HG02571 (cell line): ENCODE results near the gene XAGE5.
"Not testable (repeated sequence)": the region's sequence is repeated elsewhere in the genome, so short reads cannot be mapped to it uniquely, and the experiment has no call there.

Experiments
- ATAC-seq: cut with Tn5 transposase; IDR thresholded peaks from one replicate; pipeline ENCODE4 v1.9.1; 2021; ENCODE audit warnings: mild to moderate bottlenecking, moderate library complexity; ENCODE audit not compliant: unreplicated experiment

Gene XAGE5

DNA sequence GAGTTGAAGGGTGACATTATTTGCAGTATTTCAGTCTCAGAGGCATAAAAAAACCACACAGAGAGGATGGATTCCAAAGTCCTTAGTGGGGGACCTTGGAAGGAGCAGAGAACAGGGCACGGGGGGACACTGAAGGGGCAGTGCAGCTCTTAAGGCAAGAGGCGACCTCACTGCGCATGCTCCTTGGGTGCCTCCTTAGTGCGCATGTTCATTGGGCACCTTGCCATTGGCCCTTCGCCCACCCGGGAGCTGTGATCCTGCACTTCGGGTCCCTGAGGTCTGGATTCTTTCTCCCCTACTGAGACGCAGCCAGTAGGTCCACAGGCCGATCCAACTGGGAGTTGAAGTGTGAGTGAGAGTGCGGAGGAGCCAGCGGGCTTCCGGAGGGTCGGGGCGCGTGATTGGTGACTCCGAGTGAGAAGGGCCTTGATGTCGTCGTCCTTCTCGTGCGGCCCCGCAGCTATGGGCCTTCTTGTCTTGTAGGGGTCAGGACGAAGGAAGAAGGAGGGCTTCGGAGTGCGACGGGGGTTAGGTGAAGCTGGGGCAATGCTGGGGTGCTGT, at the start of gene XAGE5:
Gene XAGE5 (plus strand): TSS at position 223 of the 561 bp plus-strand sequence. CDS start 1,280 bp downstream, outside the sequence.
- ATAC-seq, result no peak

GRCh38 chrX:52765983-52766382, 45.1 kb upstream of the XAGE5 start:
- not testable (repeated sequence) for ATAC-seq

- not testable (repeated sequence) for ATAC-seq
Measured at GRCh38 chrX:52773504-52773903, 37.6 kb upstream of the XAGE5 start.

DNA sequence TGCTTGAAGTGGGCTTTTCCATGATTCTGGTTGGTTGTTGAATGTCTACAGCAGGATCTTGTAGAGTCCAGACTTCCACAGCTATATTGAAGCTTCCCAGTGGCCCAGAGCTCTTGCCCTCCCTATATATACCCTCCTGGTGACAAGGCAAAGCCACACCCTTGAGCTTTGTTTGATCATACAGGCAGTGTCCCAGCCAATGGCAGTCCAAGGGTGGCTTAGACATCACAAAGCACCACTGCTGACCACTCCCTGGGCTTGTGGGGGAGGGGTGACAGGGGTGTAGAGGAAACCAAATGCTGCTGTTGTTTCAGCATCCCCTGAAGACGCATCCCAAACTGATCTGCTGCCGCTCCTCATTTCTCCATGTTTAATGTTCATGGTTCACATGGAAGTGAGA, 13.8 kb upstream of the XAGE5 start, which contains the start of gene SPANXN5:
Gene SPANXN5 (minus strand): TSS at position 101 of the 400 bp plus-strand sequence. CDS start 79 bp downstream, at position 22.
- ATAC-seq, result not testable (repeated sequence)

- ATAC-seq, result not testable (repeated sequence)
Measured at GRCh38 chrX:52804876-52805275, 6.2 kb upstream of the XAGE5 start.

DNA sequence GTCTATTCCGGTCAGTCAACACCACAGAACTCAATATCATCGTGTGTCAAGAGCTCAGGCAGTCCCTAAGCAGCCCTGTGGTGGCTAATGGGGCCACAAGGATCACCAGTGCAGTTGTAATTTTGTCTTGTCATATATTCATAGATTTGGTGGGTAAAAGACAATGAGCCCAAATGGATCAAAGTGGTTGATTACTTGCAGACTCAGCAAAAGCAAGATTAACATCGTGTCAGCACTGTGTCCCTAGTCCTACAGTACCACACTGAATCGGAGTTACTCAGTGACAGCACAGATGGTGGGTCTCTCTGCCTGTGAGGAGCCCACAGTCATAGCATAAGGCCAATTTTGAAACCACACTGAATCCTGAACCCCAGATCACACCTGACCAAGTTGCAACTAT, 8.7 kb downstream of the XAGE5 start:
- no peak for ATAC-seq

GRCh38 chrX:52821079-52821760, 10.1 kb downstream of the XAGE5 start:
- no peak for ATAC-seq

- no peak for ATAC-seq
Measured at GRCh38 chrX:52824608-52825007, 13.5 kb downstream of the XAGE5 start.

DNA sequence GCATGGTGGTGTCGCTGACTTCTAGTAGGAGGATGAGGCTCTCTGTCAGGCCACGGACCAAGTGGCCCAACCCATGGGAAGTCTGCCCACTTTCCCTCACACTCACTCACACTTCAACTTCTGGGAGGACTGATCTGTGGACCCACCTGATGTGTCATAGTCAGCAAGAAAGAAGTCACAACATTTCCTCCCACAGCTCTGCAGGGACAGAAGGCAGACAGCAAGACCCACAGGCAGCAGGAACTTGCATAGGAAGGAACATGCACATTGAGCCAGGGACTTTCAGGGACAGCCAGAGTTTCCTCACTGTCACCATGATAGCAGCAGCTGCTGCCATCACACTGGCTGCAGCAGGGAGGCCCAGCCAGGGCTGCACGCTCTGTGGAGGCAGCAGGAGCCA, 19.5 kb downstream of the XAGE5 start:
- no peak for ATAC-seq

DNA sequence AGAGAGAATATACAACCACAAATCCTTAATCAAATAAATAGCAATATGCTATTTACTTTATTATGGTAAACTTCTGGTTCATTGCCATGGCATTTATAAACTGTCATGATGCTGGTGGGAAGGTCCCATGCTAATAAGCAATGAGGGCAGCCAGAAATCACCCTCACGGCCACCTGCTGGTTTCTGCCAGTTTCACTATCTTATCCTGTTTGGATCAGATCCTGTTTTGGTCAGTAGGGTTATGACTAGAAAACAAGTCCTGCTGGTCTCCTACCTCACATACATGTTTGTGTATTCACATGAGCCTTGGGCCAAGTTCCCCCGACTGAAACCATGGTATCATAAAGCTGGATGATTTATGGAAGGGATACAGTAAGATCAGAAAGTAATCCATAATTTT, 28.1 kb downstream of the XAGE5 start:
- ATAC-seq, result no peak

- not testable (repeated sequence) for ATAC-seq
Measured at GRCh38 chrX:52843619-52844018, 32.5 kb downstream of the XAGE5 start.

GRCh38 chrX:52852110-52852860, 41.2 kb downstream of the XAGE5 start:
- no peak for ATAC-seq

GRCh38 chrX:52856991-52857525, 46.0 kb downstream of the XAGE5 start:
- not testable (repeated sequence) for ATAC-seq

GRCh38 chrX:52865343-52865998, 54.4 kb downstream of the XAGE5 start:
- no peak for ATAC-seq
